Fibroblast of villous mesenchyme (primary cell): Measurements from ENCODE around the gene ECE1. TPM values are rescaled to one million over a fixed set of nuclear protein-coding genes. Genes with fewer than 3 reads are reported as not detected.
"Not testable (repeated sequence)": the region's sequence is repeated elsewhere in the genome, so short reads cannot be mapped to it uniquely, and the experiment has no call there.

Experiments used
- DNase-seq: peaks from one replicate; pipeline ENCODE4 v3.0.0-alpha.2; 2010; ENCODE audit warnings: low read depth
- H3K4me3 ChIP-seq: 2 replicates; pipeline ENCODE4 v1.5.1; 2011; ENCODE audit warnings: low read depth, mild to moderate bottlenecking, low read length
- total RNA-seq: library from RNA; depleted of rRNA; stranded (reverse); fragments of >200 nt; gene quantifications from 2 replicates; pipeline ENCODE4 v1.2.3, GENCODE V29; 2012
- TF ChIP-seq, protein P1 (sequence below): IDR thresholded peaks from 2 replicates; pipeline ENCODE4 v1.5.1; 2012; ENCODE audit warnings: low read depth, mild to moderate bottlenecking, low read length; ENCODE audit not compliant: insufficient read depth

Gene ECE1
- total RNA-seq, 1 donor, result 127 TPM

DNA sequence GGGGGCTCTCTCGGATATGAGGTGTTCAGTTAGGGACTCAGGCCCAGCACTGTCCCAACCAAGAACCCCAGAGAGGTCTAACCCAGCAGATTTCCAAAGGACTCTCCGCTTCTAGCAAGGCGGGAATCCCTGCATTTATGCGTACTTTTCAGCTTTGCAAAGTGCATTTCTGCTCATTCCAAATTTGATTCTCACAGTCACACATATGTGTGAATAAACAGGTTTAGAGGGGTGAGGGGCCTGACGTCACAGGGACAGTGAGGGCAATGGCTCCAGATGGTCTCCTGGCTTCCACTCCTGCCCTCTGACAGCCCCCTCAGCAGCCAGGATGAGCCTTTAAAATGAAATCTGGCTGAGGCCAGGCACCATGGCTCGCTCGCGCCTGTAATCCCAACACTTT lies 921 bp upstream of the ECE1 start:
- TF ChIP-seq, protein P1, sequence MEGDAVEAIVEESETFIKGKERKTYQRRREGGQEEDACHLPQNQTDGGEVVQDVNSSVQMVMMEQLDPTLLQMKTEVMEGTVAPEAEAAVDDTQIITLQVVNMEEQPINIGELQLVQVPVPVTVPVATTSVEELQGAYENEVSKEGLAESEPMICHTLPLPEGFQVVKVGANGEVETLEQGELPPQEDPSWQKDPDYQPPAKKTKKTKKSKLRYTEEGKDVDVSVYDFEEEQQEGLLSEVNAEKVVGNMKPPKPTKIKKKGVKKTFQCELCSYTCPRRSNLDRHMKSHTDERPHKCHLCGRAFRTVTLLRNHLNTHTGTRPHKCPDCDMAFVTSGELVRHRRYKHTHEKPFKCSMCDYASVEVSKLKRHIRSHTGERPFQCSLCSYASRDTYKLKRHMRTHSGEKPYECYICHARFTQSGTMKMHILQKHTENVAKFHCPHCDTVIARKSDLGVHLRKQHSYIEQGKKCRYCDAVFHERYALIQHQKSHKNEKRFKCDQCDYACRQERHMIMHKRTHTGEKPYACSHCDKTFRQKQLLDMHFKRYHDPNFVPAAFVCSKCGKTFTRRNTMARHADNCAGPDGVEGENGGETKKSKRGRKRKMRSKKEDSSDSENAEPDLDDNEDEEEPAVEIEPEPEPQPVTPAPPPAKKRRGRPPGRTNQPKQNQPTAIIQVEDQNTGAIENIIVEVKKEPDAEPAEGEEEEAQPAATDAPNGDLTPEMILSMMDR, result no peak
- DNase-seq, result no peak
- H3K4me3 ChIP-seq, result peak overlapping the region; percentile 67

DNA sequence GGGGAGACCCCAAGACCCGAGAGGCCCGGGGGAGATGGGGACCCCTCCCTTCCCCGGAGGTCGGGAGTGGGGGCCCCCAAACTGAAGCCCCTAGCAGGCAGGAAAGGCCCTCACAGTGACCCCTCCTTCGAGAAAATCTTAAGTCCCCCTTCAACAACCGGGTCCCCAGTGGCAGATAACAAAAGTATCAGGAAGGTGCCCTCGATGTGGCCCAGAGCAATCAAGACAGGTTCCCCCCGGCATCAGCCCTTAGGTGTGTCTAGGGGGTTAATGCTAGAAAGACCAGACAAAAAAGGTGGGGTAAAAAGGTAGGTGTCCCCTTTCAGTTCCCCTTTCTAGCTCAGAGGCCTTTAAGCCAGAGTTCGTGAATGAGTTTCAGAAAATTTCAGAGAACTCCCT lies 282 bp upstream of the ECE1 start:
- no peak for DNase-seq
- H3K4me3 ChIP-seq, result peak overlapping the region; percentile 67
- TF ChIP-seq, protein P1, result no peak

GRCh38 chr1:21289127-21289526 lies 1.1 kb downstream of the ECE1 start:
- no peak for DNase-seq
- H3K4me3 ChIP-seq, result peak overlapping the region; percentile 67

GRCh38 chr1:21287905-21288514 lies 2.3 kb downstream of the ECE1 start:
- TF ChIP-seq, protein P1, result no peak
- H3K4me3 ChIP-seq, result no peak overlapping the region
- DNase-seq, result no peak

More at GRCh38 chr1:21289127-21289526, 1.1 kb downstream of the ECE1 start:
- TF ChIP-seq, protein P1, result no peak

GRCh38 chr1:21285386-21285785 lies 4.9 kb downstream of the ECE1 start:
- DNase-seq, H3K4me3 ChIP-seq: not testable (repeated sequence)

DNA sequence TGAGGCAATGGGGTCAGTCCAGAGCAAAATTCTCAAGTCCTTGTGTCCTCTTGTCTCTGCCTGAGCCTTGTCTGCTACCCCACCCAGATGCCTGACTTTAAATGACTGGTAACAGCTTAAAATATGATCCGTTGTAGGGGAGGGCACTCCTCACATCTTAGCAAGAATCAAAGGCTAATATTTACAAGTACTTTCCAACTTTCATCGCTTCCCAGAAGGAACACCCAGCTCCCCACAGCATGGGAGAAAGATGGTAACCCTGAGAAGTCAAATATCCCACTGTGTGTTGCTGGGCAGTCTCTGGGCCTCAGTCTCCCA lies 5.2 kb downstream of the ECE1 start:
- no peak for DNase-seq
- TF ChIP-seq, protein P1, result no peak
- H3K4me3 ChIP-seq, result no peak overlapping the region

DNA sequence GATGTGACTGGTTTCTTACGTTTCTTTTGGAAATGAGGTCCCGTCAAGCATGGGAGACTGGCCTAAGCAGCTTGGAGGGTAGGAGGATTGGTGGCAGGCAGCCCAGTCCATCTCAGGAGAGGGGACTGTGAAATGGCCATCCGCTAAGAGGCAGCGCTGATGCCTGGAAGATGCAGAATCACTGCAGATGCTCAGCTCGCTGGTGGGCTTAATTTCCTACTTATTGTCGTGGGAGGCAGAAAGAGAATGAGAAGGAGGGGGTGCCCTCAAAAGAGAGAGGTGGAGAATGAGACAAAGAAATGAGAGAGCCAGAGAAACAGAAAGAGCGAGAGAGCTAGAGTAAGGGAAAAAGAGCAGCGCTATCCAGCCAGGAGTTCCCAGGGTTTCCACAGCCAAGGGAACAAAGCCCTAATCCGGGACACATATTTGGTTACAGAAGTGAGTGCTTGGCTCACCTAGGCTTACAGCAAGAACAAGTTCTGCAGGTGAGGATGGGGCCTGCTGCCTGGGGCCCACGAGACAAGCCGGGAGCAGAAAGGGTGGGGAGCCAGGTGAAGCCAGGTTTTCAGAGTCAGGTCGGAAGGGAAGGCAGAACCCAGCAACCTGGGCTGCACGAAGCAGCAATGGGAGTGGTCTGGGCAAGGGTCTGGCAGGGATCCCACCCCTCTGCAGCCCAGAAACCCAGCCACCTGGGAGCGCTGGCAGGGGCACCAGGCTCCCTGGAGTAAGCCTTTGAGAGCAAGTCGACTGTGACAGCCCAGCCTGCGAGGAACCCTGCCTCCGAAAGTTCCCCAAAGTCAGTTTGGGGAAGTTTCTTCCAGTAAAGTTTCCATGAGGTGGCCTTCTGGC lies 5.8 kb downstream of the ECE1 start:
- TF ChIP-seq, protein P1, result no peak
- H3K4me3 ChIP-seq, result no peak overlapping the region
- DNase-seq, result no peak
